Motor neuron (in vitro differentiated cells): ENCODE results near the gene PHF23. TPM values are rescaled to one million over a fixed set of nuclear protein-coding genes. Genes with fewer than 3 reads are reported as not detected.

ENCODE experiments used
- ATAC-seq, 8 experiments: fragments of 200-7000 bp; cut with Tn5 transposase; replicated peaks in 6 of 8; 2 replicates each; pipeline ENCODE4 v1.8.0; 2021; ENCODE audit warnings: mild to moderate bottlenecking in 8 of 8, moderate library complexity in 8 of 8
- H3K27ac ChIP-seq, 2 donors: fragments of 250-450 bp; sonication (Bioruptor Pico); 2 replicates each; pipeline ENCODE4 v1.9.0; 2021; ENCODE audit warnings: antibody characterized with exemption in 2 of 2, mild to moderate bottlenecking in 2 of 2, moderate library complexity in 1 of 2
- H3K4me1 ChIP-seq, 2 donors: fragments of 250-450 bp; sonication (Bioruptor Pico); replicated peaks in 1 of 2; 2 replicates each; pipeline ENCODE4 v1.6.1; 2021; ENCODE audit warnings: antibody characterized with exemption in 2 of 2, mild to moderate bottlenecking in 2 of 2, moderate library complexity in 1 of 2
- H3K4me3 ChIP-seq, 5 donors: fragments of 250-450 bp; sonication (Bioruptor Pico); 2 replicates each; pipeline ENCODE4 v1.9.0; 2021; ENCODE audit warnings: antibody characterized with exemption in 5 of 5, mild to moderate bottlenecking in 5 of 5, moderate library complexity in 4 of 5
- WGBS, 10 experiments: fragments of 450-650 bp; shearing (Covaris generic); methylation state at CpG; one replicate each; pipeline ENCODE4 v1.0.0; 2022; 5-methylcytosine and 5-hydroxymethylcytosine counted together
- in situ Hi-C, 9 experiments: fragments of 400-800 bp; cut with MboI; loops; one replicate each; pipeline ENCODE4 v1.15.0; 2021; ENCODE audit warnings: low sequenced_read_pairs in 9 of 9, low pct_unique_long_range_greater_than_20kb in 2 of 9; ENCODE audit not compliant: unreplicated experiment in 9 of 9
- total RNA-seq, 8 experiments: library from RNA; unstranded; fragments of 300-600 nt; gene quantifications; 2 replicates each; pipeline versions ENCODE4 v1.2.3 to v1.2.4, GENCODE V29; 2022

Gene PHF23
- total RNA-seq, 8 experiments from 2014 or later, result 25.2 to 63.1 (median 49.4) TPM

DNA sequence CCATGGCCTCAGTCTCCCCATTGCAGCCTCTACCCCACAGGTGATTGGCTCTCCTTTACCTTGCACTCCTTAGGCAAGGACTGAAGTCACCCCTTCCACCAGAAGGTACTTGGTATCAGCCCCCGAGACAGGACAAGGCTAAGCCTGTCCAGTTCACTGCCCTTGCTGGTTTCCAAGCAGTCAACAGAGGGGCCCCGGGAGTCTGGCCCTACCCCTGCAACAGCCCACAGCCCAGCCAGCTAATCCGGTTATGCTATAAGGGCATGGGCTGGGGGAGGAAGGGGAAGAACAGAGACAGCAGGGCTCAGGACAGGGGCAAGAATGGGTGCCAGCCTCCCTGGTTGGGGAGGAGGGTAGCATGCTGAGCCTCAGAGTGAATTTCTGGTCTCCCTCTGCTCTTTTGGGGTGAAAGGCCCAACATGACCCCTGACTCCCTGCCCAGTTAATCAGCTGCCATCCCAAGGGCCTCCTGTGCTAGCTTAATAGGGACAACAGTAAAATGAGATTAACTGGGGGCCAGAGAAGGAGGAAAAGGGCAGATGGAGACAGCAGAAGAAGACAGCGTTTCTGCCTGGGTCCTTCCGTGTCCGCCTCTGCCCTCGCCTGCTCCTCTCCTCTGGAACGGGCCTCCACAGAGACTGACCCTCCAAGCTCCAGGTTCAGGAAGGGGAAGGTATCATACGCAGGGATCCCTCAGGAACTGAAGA is 30.4 kb downstream of the PHF23 start:
- Histone ChIP-seq H3K4me3 (no peak overlapping the region), H3K27ac (peak overlapping the region in 1 of 2 donors; percentile 72), H3K4me1 (peaks cover 60 to 62% of the 10 kb centered on the region in 2 donors)
- no peak for ATAC-seq
- 20 to 100% (median 80%) methylated on average over 1 to 6 of the region's 9 CpGs; no CpG with 5 or more reads in 5 of the 10 experiments for WGBS, 10 experiments
- in situ Hi-C loops, result no loop called here

DNA sequence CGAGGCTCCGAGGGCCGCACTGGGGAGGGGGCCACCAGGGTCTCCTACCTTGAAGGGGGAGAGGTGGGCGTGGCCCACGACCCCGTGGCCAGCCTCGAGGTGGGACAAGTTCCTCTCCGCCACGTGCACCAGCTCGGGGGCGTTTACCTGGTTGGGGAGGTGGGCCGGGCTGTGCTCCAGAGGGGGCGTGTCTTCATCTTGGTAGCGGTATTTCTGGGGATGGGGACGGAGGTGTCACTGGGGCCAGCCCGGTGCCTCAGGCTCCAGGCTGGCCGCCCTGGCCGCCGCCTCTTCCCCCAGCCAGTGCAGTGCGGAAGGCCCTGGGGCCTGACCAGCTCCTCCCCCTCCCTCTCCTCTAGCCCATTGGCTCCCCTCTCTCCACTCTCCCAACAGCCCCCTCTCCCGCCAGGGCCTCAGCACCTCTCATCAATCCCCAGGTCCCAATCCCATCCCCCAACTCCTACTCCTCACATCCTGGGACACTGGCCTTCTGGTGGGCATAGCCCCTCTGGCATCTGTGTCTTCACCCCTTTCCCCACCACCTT is 31.2 kb downstream of the PHF23 start:
- H3K4me1 ChIP-seq, result peaks cover 57 to 58% of the 10 kb centered on the region in 2 donors
- H3K4me3 ChIP-seq, result peak overlapping the region; percentile 11 to 35 (median 27)
- in situ Hi-C loops, result no loop called here
- ATAC-seq, result peak in 5 of 8 experiments; percentile 25 to 55 (median 50)
- H3K27ac ChIP-seq, result peak overlapping the region; percentile 50 to 72
- no CpG with 5 or more reads among the region's 21 CpGs for WGBS, 10 experiments

DNA sequence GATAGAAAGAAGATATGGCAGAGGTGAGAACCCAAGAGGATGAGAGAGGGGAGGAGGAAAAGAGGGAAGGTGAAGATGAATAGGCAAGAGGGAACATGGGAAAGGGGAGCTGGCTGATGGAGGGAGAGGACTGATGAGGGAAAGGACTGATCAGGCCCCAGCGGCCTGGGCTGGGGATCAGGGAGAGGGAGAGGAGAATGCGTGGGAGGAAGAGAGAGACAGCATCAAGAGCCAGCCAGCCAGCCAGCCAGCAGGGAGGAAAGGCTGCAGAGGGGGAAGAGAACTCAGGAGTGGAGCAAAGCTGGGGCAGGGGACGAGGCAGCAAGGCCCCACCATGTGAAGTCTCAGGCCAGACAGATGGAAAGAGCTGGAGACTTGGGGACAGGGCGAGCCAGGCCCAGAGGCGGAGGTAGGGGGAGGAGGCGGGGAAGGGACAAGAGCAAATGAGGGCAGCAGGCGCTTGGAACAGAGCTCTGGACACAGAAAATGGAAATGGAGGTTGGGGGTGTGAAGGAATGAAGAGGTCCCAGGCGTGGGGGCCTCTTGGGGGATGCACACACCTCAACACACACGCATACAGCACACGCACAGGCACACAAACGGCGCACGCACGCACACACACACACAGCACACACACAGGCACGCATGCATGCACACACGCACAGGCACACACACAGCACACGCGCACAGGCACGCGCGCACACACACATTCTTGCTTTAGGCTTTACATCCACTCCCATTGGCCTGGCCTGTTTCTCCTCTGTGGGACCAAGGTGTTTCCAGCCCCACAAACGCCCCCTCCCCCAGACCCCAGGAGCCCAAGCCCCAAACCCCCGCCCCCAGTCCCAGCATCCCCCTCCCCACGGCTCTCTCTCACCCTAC is 31.9 kb downstream of the PHF23 start:
- Histone ChIP-seq H3K27ac (peak overlapping the region; percentile 50 to 72), H3K4me1 (peaks cover 51 to 54% of the 10 kb centered on the region in 2 donors), H3K4me3 (peak overlapping the region; percentile 11 to 35 (median 27))
- ATAC-seq, result peak in 3 of 8 experiments; percentile 0
- 40 to 60% (median 53%) methylated on average over 1 to 2 of the region's 24 CpGs; no CpG with 5 or more reads in 6 of the 10 experiments for WGBS, 10 experiments
- in situ Hi-C loops, result no loop called here

DNA sequence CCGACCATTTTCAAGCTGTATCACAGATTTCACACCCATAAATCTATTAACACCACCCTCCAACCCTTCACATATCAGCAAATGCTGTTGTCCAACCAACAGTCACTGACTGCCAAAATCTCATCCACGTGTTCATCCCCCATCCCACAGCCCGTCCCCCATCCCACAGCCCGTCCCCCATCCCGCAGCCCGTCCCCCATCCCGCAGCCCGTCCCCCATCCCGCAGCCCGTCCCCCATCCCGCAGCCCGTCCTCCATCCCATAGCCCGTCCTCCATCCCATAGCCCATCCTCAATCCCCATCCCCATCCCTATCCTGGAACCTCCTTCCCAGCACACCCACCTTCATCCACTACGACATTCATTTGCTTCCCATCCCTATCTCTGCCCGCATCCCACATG is 33.7 kb downstream of the PHF23 start:
- WGBS, 10 experiments, result 20 to 86% (median 76%) methylated on average over 1 of the region's 15 CpGs; no CpG with 5 or more reads in 6 of the 10 experiments
- in situ Hi-C loops, result no loop called here
- no peak for ATAC-seq

DNA sequence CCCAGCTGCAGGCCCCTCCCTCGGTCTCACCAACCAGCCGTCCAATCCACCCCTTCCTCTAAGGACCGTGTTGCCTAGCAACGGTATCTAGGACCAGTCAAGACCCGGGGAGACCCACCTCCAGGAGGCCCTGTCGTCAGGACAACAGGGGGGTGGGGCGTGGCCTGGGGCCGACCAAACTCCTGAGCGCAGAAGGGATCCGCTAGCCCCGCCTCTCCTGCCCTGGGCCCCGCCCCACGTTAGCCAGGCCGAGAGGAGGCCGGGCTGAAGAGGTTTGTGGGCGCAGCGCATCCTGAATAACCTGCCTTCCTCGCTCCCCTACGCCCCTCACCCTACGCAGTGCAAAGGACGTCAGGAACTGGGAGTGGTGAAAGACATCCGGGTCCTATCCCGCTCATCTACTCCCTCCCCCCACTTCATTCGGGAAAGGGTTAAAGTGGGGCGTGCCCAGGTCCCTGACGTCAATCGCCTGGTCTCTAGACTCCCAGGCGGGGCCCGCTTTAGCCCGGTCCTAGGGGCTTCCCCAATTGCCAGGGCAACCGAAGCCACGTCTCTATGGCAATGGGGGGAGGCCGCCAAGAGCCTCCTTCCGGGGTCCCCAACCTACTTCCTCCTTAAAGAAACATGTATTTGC is 34.3 kb downstream of the PHF23 start:
- peak overlapping the region; percentile 25 to 40 (median 38) for H3K4me3 ChIP-seq
- in situ Hi-C loops, result no loop called here
- H3K4me1 ChIP-seq, result peaks cover 41 to 44% of the 10 kb centered on the region in 2 donors
- 0% methylated on average over 5 to 7 of the region's 34 CpGs; no CpG with 5 or more reads in 8 of the 10 experiments for WGBS, 10 experiments
- peak; percentile 80 to 92 (median 84) for ATAC-seq
- peak overlapping the region; percentile 80 to 83 for H3K27ac ChIP-seq

More for the DNA sequence above, 33.7 kb downstream of the PHF23 start:
- H3K4me3 ChIP-seq, result peak overlapping the region; percentile 25 to 40 (median 38)
- H3K4me1 ChIP-seq, result peaks cover 41 to 44% of the 10 kb centered on the region in 2 donors
- peak overlapping the region; percentile 80 to 83 for H3K27ac ChIP-seq

DNA sequence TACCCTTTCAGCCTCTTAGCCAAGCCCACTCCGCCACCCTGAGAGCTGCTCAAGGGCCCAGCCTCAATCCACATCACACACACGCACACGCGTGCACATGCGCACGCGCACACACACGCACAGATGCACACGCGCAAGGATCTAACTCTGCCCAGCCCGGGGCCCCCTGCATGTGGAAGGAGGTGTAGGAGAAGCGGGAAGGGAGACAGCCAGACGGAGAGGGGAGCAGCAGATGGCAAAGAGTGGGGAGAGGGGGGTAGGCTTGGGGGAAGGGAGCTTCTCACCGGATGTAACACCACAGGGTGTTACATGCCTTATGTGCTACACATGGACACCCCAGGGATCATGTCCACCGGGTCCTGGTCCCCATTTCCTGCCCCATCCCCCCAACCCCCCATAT is 34.9 kb downstream of the PHF23 start:
- in situ Hi-C loops, result no loop called here
- Histone ChIP-seq H3K4me1 (peaks cover 41 to 44% of the 10 kb centered on the region in 2 donors), H3K27ac (peak overlapping the region; percentile 80 to 83), H3K4me3 (peak overlapping the region; percentile 25 to 40 (median 38))
- ATAC-seq, result peak in 5 of 8 experiments; percentile 1 to 17 (median 10)
- WGBS, 10 experiments, result 60 to 100% (median 93%) methylated on average over 1 to 5 of the region's 15 CpGs; no CpG with 5 or more reads in 7 of the 10 experiments

DNA sequence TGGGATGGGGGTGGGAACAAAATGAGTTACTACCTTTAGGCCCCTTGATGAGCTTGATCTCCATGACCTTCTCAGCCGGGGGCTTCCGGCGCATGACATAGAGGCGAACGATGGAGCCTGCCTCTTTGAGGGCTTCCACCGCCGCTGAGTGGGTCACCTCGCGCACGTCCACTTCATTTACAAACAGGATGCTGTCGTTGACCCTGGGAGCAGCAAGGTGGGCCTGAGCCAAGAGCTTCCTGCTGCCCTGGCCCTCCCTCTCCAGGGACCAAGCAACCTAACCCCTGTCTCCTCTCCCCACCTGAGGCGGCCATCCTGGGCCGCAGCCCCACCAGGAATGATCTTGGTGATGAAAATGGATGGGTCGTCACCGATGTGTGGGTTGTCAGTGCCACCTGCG is 35.9 kb downstream of the PHF23 start:
- 80 to 100% (median 88%) methylated on average over 1 to 6 of the region's 16 CpGs; no CpG with 5 or more reads in 6 of the 10 experiments for WGBS, 10 experiments
- Histone ChIP-seq H3K4me1 (peaks cover 36% of the 10 kb centered on the region in 2 donors), H3K27ac (no peak overlapping the region), H3K4me3 (no peak overlapping the region)
- in situ Hi-C loops, result no loop called here
- ATAC-seq, result no peak

DNA sequence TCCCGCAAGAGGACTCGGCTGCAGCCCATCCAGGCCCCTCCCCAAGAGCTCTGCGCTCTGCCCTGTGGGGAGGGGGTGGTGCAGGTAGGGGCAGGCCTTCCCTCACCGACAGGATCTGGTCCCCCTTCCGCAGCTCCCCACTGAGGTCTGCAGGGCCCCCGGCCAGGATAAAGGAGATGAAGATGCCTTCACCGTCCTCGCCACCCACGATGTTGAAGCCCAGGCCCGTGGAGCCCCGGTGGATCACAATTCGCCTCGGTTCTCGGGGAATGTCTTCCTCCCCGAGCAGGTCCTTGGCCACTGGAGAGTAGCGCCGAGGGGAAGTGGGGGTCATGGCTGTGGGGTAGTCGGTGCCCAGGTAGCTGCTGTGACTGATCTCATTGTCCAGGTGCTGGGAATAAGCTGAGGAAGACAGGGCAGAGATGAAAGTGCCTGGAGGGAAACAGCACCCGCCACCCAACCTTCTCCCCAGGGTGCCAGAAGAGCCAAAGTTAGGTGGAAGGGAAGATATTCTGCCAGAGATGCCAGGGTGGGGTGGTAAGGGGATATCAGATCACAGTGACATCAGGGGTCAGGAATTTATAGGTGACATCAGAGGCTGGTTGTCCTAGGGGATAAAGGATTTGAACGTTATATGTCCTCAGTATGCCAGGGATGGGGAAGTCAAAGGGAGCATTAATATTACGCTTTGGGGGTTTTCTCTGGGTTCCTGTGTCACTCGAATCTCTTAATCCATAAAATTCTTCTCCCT is 42.4 kb downstream of the PHF23 start:
- H3K27ac ChIP-seq, result no peak overlapping the region
- no peak overlapping the region for H3K4me3 ChIP-seq
- ATAC-seq, result no peak
- H3K4me1 ChIP-seq, result no peaks in the 10 kb centered on the region
- 28 to 100% (median 95%) methylated on average over 1 to 8 of the region's 22 CpGs for WGBS, 10 experiments
- in situ Hi-C loops, result no loop called here

DNA sequence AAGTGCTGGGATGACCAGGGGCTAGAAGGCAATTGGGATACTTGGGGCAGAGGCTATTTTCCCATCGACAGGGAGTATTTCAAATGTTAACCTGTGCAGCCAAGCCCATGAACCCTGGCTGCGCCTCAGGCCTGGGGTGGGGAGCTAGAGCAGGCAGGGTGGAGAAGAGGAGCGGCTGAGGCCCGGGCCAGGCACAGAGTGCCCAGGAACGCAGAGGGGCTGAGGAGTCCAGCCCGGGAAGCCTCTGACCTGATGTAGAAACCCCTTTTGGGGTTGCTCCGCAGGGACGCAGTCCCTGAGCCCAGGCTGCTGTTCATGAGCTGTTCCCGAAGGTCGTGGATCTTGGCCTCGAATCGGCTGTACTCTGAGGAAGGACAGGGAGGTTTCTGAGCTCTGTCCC is 43.3 kb downstream of the PHF23 start:
- H3K27ac ChIP-seq, result no peak overlapping the region
- in situ Hi-C loops, result no loop called here
- H3K4me3 ChIP-seq, result no peak overlapping the region
- no peaks in the 10 kb centered on the region for H3K4me1 ChIP-seq
- no peak for ATAC-seq
- 90 to 100% (median 96%) methylated on average over 2 to 8 of the region's 12 CpGs; no CpG with 5 or more reads in 5 of the 10 experiments for WGBS, 10 experiments

DNA sequence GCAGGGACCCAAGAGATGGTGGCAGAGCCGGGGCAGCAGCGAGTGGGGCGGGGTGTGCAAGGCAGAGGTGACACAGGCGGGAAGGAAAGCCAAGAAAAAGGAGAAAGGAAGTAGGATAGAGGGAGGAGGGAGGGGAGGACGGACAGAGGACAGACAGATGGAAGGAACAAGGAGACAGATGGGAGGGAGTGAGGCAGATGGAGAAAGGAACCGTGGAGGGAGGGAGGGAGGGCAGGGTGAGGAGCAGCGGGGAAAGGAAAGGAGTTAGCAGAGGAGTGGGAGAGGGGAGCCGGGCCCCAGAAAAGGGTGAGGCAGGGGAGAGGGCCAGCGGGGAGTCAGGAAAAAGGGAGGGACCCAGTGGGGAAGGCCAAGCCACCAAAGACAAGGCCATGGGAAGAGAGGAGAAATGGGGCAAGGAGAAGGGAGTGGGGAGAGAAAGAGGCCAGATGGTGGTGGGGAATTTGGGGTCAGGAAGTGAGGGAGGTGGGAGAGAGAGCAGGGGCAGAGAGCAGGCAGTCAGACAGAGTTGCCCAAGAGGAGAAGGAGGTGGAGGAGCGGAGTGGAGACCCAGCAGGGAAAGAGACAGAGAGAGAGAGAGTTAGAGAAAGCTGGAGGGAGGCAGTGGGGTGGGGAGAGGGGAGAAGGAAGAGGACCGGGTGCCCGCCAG is 46.9 kb downstream of the PHF23 start:
- Histone ChIP-seq H3K27ac (peak overlapping the region in 1 of 2 donors; percentile 37), H3K4me1 (no peaks in the 10 kb centered on the region), H3K4me3 (no peak overlapping the region)
- 60 to 89% (median 76%) methylated on average over 1 to 7 of the region's 12 CpGs; no CpG with 5 or more reads in 5 of the 10 experiments for WGBS, 10 experiments
- in situ Hi-C loops, result no loop called here
- ATAC-seq, result no peak

DNA sequence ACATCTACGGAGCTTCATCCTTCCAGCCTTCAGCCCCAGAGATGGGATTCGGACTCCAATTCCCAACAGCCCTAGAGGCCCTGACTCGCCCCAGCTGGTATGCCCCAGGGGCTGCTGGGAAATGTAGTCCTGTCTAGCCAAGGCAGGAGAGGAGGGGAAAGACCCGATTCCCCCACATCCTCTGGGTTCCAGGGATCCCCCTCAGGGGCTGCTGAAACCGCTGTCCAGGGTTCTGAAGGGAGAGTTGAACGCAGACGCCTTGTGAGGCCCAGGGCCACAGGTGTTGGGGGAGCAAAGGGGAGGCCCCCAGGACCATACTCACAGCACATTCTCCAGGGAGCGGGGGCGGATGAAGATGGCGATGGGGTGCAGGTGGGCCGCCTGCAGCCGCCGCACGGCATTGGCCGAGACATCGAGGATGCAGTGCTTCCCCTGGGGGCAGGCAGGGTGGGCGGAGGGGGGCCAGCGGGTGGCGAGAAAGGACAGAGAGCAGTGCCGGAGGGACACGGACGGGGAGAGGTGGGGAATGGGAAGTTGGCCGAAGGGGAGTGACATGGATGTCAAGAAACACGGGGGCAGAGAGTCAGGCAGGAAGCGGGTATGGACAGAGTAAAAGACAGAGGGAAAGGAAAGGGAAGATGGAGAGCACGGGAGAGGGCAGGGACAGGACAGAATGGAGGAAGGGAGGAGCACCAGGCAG is 47.5 kb downstream of the PHF23 start:
- in situ Hi-C loops, result no loop called here
- 67 to 100% (median 84%) methylated on average over 1 to 5 of the region's 26 CpGs; no CpG with 5 or more reads in 5 of the 10 experiments for WGBS, 10 experiments

More for the DNA sequence above, 47.5 kb downstream of the PHF23 start:
- ATAC-seq, result peak; percentile 46 to 92 (median 74)
- no peak overlapping the region for H3K4me3 ChIP-seq
- no peaks in the 10 kb centered on the region for H3K4me1 ChIP-seq
- H3K27ac ChIP-seq, result peak overlapping the region in 1 of 2 donors; percentile 33
